Ecto neural progenitor cell (in vitro differentiated cells): Measurements from ENCODE around the gene SLC35A3.
A peak's percentile ranks its signal among the peaks of the same experiment; 100 is the strongest.
"Not testable (repeated sequence)": the region's sequence is repeated elsewhere in the genome, so short reads cannot be mapped to it uniquely, and the experiment has no call there.

Experiments
- DNase-seq: peaks from one replicate; pipeline ENCODE4 v3.0.0-alpha.2; 2018; ENCODE audit warnings: low spot score

Gene SLC35A3

DNA sequence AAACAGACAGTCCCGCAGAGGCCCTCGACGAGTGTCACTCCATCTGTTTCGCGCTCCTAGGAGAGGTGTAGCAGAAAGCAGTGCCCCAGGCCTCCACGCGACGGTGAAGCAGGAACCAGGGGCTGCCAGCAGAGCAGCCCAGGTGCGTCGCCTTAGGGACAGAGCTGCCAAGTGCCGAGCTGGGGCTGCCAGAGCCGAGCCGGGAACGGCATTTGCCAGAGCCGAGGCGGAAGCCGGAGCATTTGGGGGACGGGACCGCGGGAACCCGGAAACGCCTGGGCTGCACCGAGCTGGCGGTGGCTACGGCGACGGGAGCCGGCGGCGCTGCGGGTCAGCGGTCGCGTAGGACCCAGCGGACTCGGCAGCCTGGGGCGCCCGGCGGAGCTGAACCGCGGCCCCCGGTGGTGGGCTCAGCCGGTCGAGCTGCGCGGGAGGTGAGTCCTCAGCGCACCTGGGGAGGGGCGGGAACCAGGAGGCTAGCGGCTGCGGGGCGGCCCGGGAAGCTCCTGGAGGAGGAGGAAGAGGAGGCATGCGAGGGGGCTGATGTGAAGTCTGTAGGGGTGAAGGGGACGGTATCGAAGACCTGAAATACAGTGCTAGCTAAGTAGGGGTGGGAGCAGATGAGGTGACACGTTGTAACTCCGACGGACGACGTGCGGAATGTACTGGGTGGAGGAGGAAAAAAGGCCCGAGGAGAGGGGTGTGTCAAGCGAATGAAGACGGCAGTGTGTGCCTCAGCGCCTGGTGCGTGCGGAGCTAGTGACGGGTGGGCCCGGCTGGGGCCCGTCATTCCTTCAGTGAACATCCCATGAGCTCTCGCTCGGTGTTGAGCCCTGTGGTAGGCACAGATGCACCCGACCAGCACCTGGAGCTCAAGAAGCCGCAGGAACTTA lies at the start of gene SLC35A3:
Gene SLC35A3, plus strand, starts transcription at position 268 of the 893 bp plus-strand sequence. CDS start 23,559 bp downstream, outside the sequence.
- peak; percentile 90 for DNase-seq

- no peak for DNase-seq
Measured at GRCh38 chr1:99934801-99935200, 35.0 kb upstream of the SLC35A3 start.

- no peak for DNase-seq
Measured at GRCh38 chr1:99935534-99935933, 34.3 kb upstream of the SLC35A3 start.

DNA sequence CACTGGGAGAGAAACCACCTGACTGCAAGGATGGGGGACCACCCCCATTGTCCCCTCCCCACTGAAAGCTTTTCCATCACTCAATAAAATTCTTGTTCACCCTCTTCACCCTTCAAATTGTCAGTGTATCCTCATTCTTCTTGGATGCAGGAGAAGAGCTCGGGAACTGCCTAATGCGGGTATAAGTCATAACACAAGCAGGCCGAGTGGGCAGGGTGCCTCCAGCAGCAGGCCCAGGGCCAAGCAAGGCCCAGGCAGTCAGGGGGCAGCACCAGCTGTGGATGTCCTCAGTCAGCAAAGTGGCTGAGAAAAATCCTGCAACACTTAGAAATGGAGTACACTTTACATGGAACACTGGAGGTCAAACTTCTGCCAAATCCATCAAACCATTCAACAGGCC lies 33.7 kb upstream of the SLC35A3 start:
- DNase-seq, result no peak

- no peak for DNase-seq
Measured at GRCh38 chr1:99942723-99943122, 27.1 kb upstream of the SLC35A3 start.

GRCh38 chr1:99943223-99943794 lies 26.5 kb upstream of the SLC35A3 start:
- no peak for DNase-seq

GRCh38 chr1:99944192-99944591 lies 25.6 kb upstream of the SLC35A3 start:
- DNase-seq, result no peak

DNA sequence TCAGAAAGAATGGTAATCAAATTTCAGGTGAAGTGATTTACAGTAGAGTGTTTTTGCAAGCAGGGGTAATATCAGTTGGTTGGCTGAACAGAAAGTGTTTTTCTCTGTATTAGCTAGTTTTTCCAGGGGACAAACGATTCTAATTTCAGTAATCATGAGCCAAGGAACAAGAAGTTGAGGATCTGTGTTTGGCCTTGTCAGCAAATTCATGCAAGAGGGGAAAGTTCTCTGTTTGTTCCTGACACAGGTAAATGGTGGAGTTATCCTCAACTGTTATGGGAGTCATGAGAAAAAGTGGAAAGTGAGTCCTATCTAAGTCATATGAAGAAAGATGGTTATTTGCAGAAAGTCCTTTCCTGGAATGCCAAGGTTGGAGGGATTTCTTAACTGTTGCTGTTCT lies 24.6 kb upstream of the SLC35A3 start:
- DNase-seq, result no peak

- DNase-seq, result no peak
Measured at GRCh38 chr1:99950486-99950885, 19.3 kb upstream of the SLC35A3 start.

DNA sequence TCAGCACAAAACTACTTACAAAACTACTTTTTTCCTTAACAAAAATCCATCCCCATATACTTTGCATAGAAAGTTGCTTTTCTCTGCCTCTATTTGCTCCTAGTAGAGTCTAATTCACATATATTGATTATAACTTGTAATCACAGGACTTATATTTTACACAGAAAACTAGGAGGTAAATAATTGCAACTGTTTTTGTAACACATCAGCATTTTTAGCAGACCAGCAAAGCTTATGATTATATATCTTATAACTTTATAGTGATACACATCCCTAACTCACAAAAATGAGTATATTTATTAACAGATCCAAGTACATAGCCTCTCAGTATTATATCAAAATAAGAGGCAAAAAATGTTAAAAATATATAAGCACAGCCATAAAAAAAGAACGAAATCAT lies 17.3 kb upstream of the SLC35A3 start:
- DNase-seq, result no peak

- DNase-seq, result no peak
Measured at GRCh38 chr1:99955375-99955774, 14.4 kb upstream of the SLC35A3 start.

GRCh38 chr1:99956755-99957154 lies 13.0 kb upstream of the SLC35A3 start:
- DNase-seq, result no peak

DNA sequence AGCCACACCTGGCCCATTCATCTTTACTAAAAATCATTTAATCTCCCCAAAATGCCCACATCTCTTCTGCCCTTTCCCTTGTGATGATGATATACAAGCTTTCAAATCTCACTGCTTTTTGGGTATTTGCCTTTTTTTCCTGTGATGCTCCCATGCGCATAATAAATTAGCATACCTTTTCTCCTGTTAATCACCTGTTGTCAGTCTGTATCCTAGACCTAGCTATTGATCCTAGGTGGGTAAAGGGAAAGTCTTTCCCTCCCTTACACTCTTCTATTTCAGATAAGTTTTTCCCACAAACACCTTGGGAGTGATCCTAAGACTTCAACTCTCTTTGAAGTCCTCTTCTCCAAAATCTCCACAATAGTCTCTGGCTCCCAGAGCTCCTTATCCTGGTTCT lies 12.0 kb upstream of the SLC35A3 start:
- no peak for DNase-seq

- DNase-seq, result not testable (repeated sequence)
Measured at GRCh38 chr1:99959189-99959705, 10.5 kb upstream of the SLC35A3 start.

GRCh38 chr1:99960260-99960659 lies 9.5 kb upstream of the SLC35A3 start:
- not testable (repeated sequence) for DNase-seq

GRCh38 chr1:99963041-99963795 lies 6.6 kb upstream of the SLC35A3 start:
- no peak for DNase-seq

- no peak for DNase-seq
Measured at GRCh38 chr1:99964806-99965205, 5.0 kb upstream of the SLC35A3 start.

DNA sequence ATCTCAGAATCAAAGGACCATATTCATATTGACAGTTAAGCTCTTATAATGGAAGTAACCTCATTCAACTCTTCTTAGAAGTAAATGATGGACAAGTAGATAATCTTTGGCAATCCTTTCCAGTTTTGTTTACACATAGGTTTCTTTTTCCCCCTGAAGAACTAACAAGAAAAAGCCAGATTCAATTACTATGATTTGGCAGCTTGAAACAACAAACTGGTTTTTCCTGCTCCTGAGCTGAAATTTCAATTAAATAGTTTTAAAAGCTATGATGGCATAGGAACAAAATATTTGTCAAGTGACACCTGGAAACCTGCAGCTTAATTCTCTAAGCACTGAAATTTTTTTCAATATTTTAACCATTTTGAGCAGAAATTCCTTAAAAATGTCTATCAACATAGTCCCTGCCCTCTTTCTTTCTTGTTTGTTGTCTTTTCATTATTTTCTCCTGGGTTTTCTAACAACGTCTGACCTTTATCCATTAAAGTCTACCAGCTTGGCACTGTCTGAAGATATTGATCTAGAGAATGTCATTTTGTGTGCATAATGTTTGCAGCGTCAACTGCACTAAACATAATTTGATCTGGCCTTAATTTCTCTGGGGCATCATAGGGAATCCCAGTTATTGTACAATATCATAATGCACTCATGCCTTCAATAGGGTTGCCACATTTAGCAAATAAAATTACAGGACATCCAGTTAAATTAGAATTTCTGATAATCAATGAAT lies 4.0 kb upstream of the SLC35A3 start:
- DNase-seq, result no peak

GRCh38 chr1:99968214-99968613 lies 1.6 kb upstream of the SLC35A3 start:
- no peak for DNase-seq

DNA sequence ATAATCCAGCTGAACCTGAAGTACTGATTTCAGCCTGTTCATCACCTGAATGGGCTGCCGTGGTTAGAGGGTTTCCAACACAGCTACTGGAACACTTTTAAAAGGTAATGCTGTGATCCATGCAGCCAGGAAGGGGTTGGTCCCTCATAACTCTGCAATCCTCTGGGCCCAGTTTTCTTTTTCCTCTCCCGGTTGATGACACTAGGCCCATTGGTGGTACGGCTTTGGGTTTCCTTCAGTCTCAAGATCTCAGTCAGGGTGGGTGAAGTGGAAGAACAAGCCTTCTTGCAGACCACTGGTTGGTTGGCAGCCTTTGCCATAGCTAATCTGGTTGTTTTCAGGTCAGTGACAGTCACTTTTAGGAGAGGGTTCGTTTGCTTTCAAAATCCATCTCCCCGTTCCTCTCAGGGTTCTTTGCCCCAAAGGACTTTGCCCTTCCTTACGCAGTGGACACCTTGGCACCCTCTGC lies 502 bp upstream of the SLC35A3 start:
- DNase-seq, result no peak

GRCh38 chr1:99970713-99971255 lies 988 bp downstream of the SLC35A3 start:
- no peak for DNase-seq
